Tibial nerve (tissue), 4 donors: ENCODE data around the gene HSP90AB1.

Experiments
- EP300 ChIP-seq, 2 donors: sonication (generic); formaldehyde crosslinking; IDR thresholded peaks; one replicate each; pipeline ENCODE4 v1.6.1; 2017; ENCODE audit warnings: antibody characterized with exemption in 2 of 2, mild to moderate bottlenecking in 1 of 2
- POLR2A ChIP-seq, 2 donors: fragments of 450-650 bp; IDR thresholded peaks; one replicate each; pipeline ENCODE4 v1.6.1; 2017; ENCODE audit warnings: antibody characterized with exemption in 2 of 2, mild to moderate bottlenecking in 2 of 2, moderate library complexity in 2 of 2
- TF ChIP-seq, protein P1 (sequence below), 5 experiments: fragments of 200-600 bp in 3 of 5; fragments of 450-650 bp in 2 of 5; sonication (generic) in 3 of 5; IDR thresholded peaks; one replicate each; pipeline ENCODE4 v1.5.1; 2016 to 2019; ENCODE audit warnings: antibody characterized with exemption in 5 of 5, mild to moderate bottlenecking in 3 of 5, moderate library complexity in 2 of 5

GRCh38 chr6:44266347-44266746, 19.4 kb downstream of the HSP90AB1 start:
- TF ChIP-seq, protein P1, sequence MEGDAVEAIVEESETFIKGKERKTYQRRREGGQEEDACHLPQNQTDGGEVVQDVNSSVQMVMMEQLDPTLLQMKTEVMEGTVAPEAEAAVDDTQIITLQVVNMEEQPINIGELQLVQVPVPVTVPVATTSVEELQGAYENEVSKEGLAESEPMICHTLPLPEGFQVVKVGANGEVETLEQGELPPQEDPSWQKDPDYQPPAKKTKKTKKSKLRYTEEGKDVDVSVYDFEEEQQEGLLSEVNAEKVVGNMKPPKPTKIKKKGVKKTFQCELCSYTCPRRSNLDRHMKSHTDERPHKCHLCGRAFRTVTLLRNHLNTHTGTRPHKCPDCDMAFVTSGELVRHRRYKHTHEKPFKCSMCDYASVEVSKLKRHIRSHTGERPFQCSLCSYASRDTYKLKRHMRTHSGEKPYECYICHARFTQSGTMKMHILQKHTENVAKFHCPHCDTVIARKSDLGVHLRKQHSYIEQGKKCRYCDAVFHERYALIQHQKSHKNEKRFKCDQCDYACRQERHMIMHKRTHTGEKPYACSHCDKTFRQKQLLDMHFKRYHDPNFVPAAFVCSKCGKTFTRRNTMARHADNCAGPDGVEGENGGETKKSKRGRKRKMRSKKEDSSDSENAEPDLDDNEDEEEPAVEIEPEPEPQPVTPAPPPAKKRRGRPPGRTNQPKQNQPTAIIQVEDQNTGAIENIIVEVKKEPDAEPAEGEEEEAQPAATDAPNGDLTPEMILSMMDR (IDR thresholded peaks at IDR 0.05), result no peak
- TF ChIP-seq POLR2A (IDR thresholded peaks at IDR 0.05) (no peak), EP300 (IDR thresholded peaks at IDR 0.05) (no peak)
